ENCODE data around the gene POLL.
A peak's percentile ranks its signal among the peaks of the same experiment; 100 is the strongest.

POLL gene

GRCh38 chr10:101573885-101574753, 13.9 kb downstream of the POLL start:
- no peak for DNase-seq

- no peak for DNase-seq
These were observed 15.3 kb downstream of the POLL start for GRCh38 chr10:101572785-101573184.

- DNase-seq, result no peak
These were observed 15.9 kb downstream of the POLL start for GRCh38 chr10:101572126-101572525.

GRCh38 chr10:101571271-101571925, 16.7 kb downstream of the POLL start:
- no peak for DNase-seq

GRCh38 chr10:101570428-101571270, 17.4 kb downstream of the POLL start:
- DNase-seq, result peak; percentile 62

- DNase-seq, result peak; percentile 62
These were observed 18.2 kb downstream of the POLL start for GRCh38 chr10:101569622-101570427.

GRCh38 chr10:101569323-101569621, 18.8 kb downstream of the POLL start:
- peak; percentile 32 for DNase-seq

GRCh38 chr10:101568054-101568745, 19.9 kb downstream of the POLL start:
- DNase-seq, result no peak

- no peak for DNase-seq
These were observed 20.7 kb downstream of the POLL start for GRCh38 chr10:101567165-101568006.

GRCh38 chr10:101566333-101567164, 21.5 kb downstream of the POLL start:
- peak; percentile 51 for DNase-seq

- peak; percentile 51 for DNase-seq
These were observed 22.1 kb downstream of the POLL start for GRCh38 chr10:101565936-101566332.

- no peak for DNase-seq
These were observed 22.6 kb downstream of the POLL start for GRCh38 chr10:101565370-101565900.

- no peak for DNase-seq
These were observed 23.5 kb downstream of the POLL start for GRCh38 chr10:101564490-101564991.

- no peak for DNase-seq
These were observed 24.5 kb downstream of the POLL start for GRCh38 chr10:101563497-101564040.

GRCh38 chr10:101563007-101563406, 25.1 kb downstream of the POLL start:
- no peak for DNase-seq

GRCh38 chr10:101562231-101562630, 25.8 kb downstream of the POLL start:
- no peak for DNase-seq

GRCh38 chr10:101561068-101561915, 26.8 kb downstream of the POLL start:
- DNase-seq, result peak; percentile 11

All from NCI-H1092 treated with DMSO at 0.1 percent for 48 hours (cell line).